ENCODE results near the gene IL7R. TPM values are rescaled to one million over a fixed set of nuclear protein-coding genes. Genes with fewer than 3 reads are reported as not detected.

The IL7R gene
- total and polyA plus RNA-seq, 2 of the 13 experiments (the other 11 are each of a cell fraction or from before 2014, with no cell fraction given), result not detected

- no peaks in the 10 kb centered on the region for H3K27me3 ChIP-seq (ENCODE audit: control insufficient read depth in 1 of 2, insufficient read depth in 2 of 2, low read length in 2 of 2)
- DNase-seq (ENCODE audit: low spot score), result no peak
- H2AFZ ChIP-seq (ENCODE audit: low read length), result no peak overlapping the region
- ChIA-PET CTCF (ENCODE audit: low intra/inter-chr PET ratio, low total read pairs) (no interaction called here), POLR2A (no interaction called here)
- H3K4me1 ChIP-seq (ENCODE audit: insufficient read depth, low read length), result no peaks in the 10 kb centered on the region
- no peak for FAIRE-seq
- no peak for ATAC-seq
- BruUV-seq (replicated peaks), result no TSS peak
- H3K79me2 ChIP-seq (ENCODE audit: insufficient read depth, low read length), result no peaks in the 10 kb centered on the region
- no peak overlapping the region for H3K27ac ChIP-seq (ENCODE audit: extremely low read length, insufficient read depth, low read length)
- no peaks in the 10 kb centered on the region for H3K36me3 ChIP-seq (replicated peaks in 1 of 2; ENCODE audit: control insufficient read depth in 1 of 2, insufficient read depth in 2 of 2, low read length in 2 of 2)
- in situ Hi-C loops (cut with HindIII; ENCODE audit: extremely low pct_ligation_motif_present, low pct_unique_long_range_greater_than_20kb) (no loop called here), intact Hi-C loops (cut with micrococcal nuclease; ENCODE audit: unreplicated experiment) (no loop called here)
- no peaks in the 10 kb centered on the region for H4K20me1 ChIP-seq (ENCODE audit: insufficient read depth, low read length)
- no peaks in the 10 kb centered on the region for H3K9me3 ChIP-seq (ENCODE audit: low read length)
- no peak overlapping the region for H3K9ac ChIP-seq (ENCODE audit: insufficient read depth, low read depth, low read length)
- H3K4me2 ChIP-seq (ENCODE audit: low read depth, low read length), result no peak overlapping the region
- no peak overlapping the region for H3K4me3 ChIP-seq (replicated peaks in 1 of 3; ENCODE audit: insufficient read depth in 1 of 3, low read depth in 2 of 3, low read length in 3 of 3)
- TF ChIP-seq PAWR (CRISPR knock-in tag; IDR thresholded peaks at IDR 0.05; ENCODE audit: borderline replicate concordance) (no peak), ZBTB8A (CRISPR knock-in tag; IDR thresholded peaks at IDR 0.05; ENCODE audit: borderline replicate concordance, low read depth) (no peak), ZNF333 (CRISPR knock-in tag; IDR thresholded peaks at IDR 0.05; ENCODE audit: borderline replicate concordance) (no peak)
Observed at GRCh38 chr5:35908814-35909213, 52.1 kb downstream of the IL7R start.

GRCh38 chr5:35919191-35919590 lies 62.5 kb downstream of the IL7R start:
- Histone ChIP-seq H3K36me3 (replicated peaks in 1 of 2; ENCODE audit: control insufficient read depth in 1 of 2, insufficient read depth in 2 of 2, low read length in 2 of 2) (no peaks in the 10 kb centered on the region), H4K20me1 (ENCODE audit: insufficient read depth, low read length) (no peaks in the 10 kb centered on the region), H3K4me3 (replicated peaks in 1 of 3; ENCODE audit: insufficient read depth in 1 of 3, low read depth in 2 of 3, low read length in 3 of 3) (no peak overlapping the region), H3K79me2 (ENCODE audit: insufficient read depth, low read length) (no peaks in the 10 kb centered on the region), H3K9me3 (ENCODE audit: low read length) (no peaks in the 10 kb centered on the region), H3K27me3 (ENCODE audit: control insufficient read depth in 1 of 2, insufficient read depth in 2 of 2, low read length in 2 of 2) (no peaks in the 10 kb centered on the region), H3K9ac (ENCODE audit: insufficient read depth, low read depth, low read length) (no peak overlapping the region), H3K4me2 (ENCODE audit: low read depth, low read length) (no peak overlapping the region), H3K4me1 (ENCODE audit: insufficient read depth, low read length) (no peaks in the 10 kb centered on the region), H3K27ac (ENCODE audit: extremely low read length, insufficient read depth, low read length) (no peak overlapping the region), H2AFZ (ENCODE audit: low read length) (no peak overlapping the region)
- no TSS peak for BruUV-seq (replicated peaks)
- intact Hi-C loops (cut with micrococcal nuclease; ENCODE audit: unreplicated experiment) (no loop called here), in situ Hi-C loops (cut with HindIII; ENCODE audit: extremely low pct_ligation_motif_present, low pct_unique_long_range_greater_than_20kb) (no loop called here)
- DNase-seq (ENCODE audit: low spot score), result no peak
- ATAC-seq, result no peak
- ChIA-PET POLR2A (no interaction called here), CTCF (ENCODE audit: low intra/inter-chr PET ratio, low total read pairs) (no interaction called here)
- TF ChIP-seq SAFB2 (CRISPR knock-in tag; IDR thresholded peaks at IDR 0.05; ENCODE audit: borderline replicate concordance, low read depth) (no peak), ZNF549 (CRISPR knock-in tag; IDR thresholded peaks at IDR 0.05) (no peak), AHDC1 (CRISPR knock-in tag; IDR thresholded peaks at IDR 0.05; ENCODE audit: borderline replicate concordance) (no peak), ZNF570 (CRISPR knock-in tag; IDR thresholded peaks at IDR 0.05; ENCODE audit: borderline replicate concordance) (no peak), ZNF784 (CRISPR knock-in tag; IDR thresholded peaks at IDR 0.05; ENCODE audit: borderline replicate concordance) (no peak), SP5 (CRISPR knock-in tag; IDR thresholded peaks at IDR 0.05; ENCODE audit: borderline replicate concordance, low read depth) (no peak)
- no peak for FAIRE-seq
- WGBS (ENCODE audit: low lambda C conversion rate), result 13% methylated on average over 4 of the region's 4 CpGs

Data from HepG2 (cell line).